Measurements from ENCODE around the gene ZNF569. TPM values are rescaled to one million over a fixed set of nuclear protein-coding genes. Genes with fewer than 3 reads are reported as not detected.

The ZNF569 gene
- total and polyA plus RNA-seq, 2 of the 13 experiments (the other 11 are each of a cell fraction or from before 2014, with no cell fraction given): 1.4 to 5.7 TPM

- 0 out of 2 replicates have a peak, but pooled peaks have one; percentile 63 for TF ChIP-seq GLI4 (CRISPR knock-in tag; IDR thresholded peaks at IDR 0.05; ENCODE audit: borderline replicate concordance)
- TF ChIP-seq NONO (IDR thresholded peaks at IDR 0.05): no peak
- 0 out of 2 replicates have a peak, but pooled peaks have one; percentile 34 for TF ChIP-seq NONO (CRISPR knock-in tag; conservative IDR thresholded peaks at IDR 0.05)
- TF ChIP-seq IRF2 (CRISPR knock-in tag; IDR thresholded peaks at IDR 0.05): peak; percentile 95
- TF ChIP-seq RNF2 (conservative IDR thresholded peaks at IDR 0.05; ENCODE audit: low read depth): 0 out of 2 replicates have a peak, but pooled peaks have one; percentile 57
- peak; percentile 80 for TF ChIP-seq SPEN (CRISPR knock-in tag; IDR thresholded peaks at IDR 0.05; ENCODE audit: low read depth)
- peak; percentile 86 for TF ChIP-seq ZNF501 (CRISPR knock-in tag; IDR thresholded peaks at IDR 0.05)
- 0 out of 2 replicates have a peak, but pooled peaks have one; percentile 32 for TF ChIP-seq GTF3A (CRISPR knock-in tag; conservative IDR thresholded peaks at IDR 0.05)
- TF ChIP-seq ZNF710 (CRISPR knock-in tag; IDR thresholded peaks at IDR 0.05; ENCODE audit: borderline replicate concordance): peak; percentile 56; the same call in 1 of the 2 replicates
- peak; percentile 77 to 85 for TF ChIP-seq POLR2A (IDR thresholded peaks at IDR 0.05; ENCODE audit: insufficient read depth in 1 of 2, low read depth in 2 of 2, low read length in 2 of 2)
- TF ChIP-seq NRL (CRISPR knock-in tag; IDR thresholded peaks at IDR 0.05; ENCODE audit: borderline replicate concordance): 0 out of 2 replicates have a peak, but pooled peaks have one; percentile 17
- TF ChIP-seq ZNF883 (CRISPR knock-in tag; IDR thresholded peaks at IDR 0.05; ENCODE audit: not compliant biosample characterization): peak; percentile 78
- TF ChIP-seq SETDB1 (CRISPR knock-in tag; IDR thresholded peaks at IDR 0.05; ENCODE audit: borderline replicate concordance): no peak
- peak; percentile 77; the same call in 1 of the 2 replicates for TF ChIP-seq ZNF292 (CRISPR knock-in tag; IDR thresholded peaks at IDR 0.05; ENCODE audit: borderline replicate concordance, low read depth)
- TF ChIP-seq NR0B2 (CRISPR knock-in tag; IDR thresholded peaks at IDR 0.05): peak; percentile 62; the same call in 1 of the 2 replicates
- TF ChIP-seq ZNF101 (CRISPR knock-in tag; IDR thresholded peaks at IDR 0.05; ENCODE audit: borderline replicate concordance, low read depth): no peak
- TF ChIP-seq ZNF503 (CRISPR knock-in tag; IDR thresholded peaks at IDR 0.05): 0 out of 2 replicates have a peak, but pooled peaks have one; percentile 43
- peak; percentile 84 for TF ChIP-seq KDM2A (CRISPR knock-in tag; IDR thresholded peaks at IDR 0.05; ENCODE audit: borderline replicate concordance, low read depth)
- TF ChIP-seq KDM3A (CRISPR knock-in tag; IDR thresholded peaks at IDR 0.05; ENCODE audit: low read depth): no peak
- peak; percentile 47; the same call in 1 of the 2 replicates for TF ChIP-seq TFDP2 (CRISPR knock-in tag; IDR thresholded peaks at IDR 0.05)
- TF ChIP-seq ZNF772 (CRISPR knock-in tag; IDR thresholded peaks at IDR 0.05): 0 out of 2 replicates have a peak, but pooled peaks have one; percentile 36
- TF ChIP-seq CBX5 (CRISPR knock-in tag; IDR thresholded peaks at IDR 0.05; ENCODE audit: borderline replicate concordance): peak; percentile 47; the same call in 1 of the 2 replicates
- TF ChIP-seq SP5 (CRISPR knock-in tag; IDR thresholded peaks at IDR 0.05; ENCODE audit: borderline replicate concordance, low read depth): 0 out of 2 replicates have a peak, but pooled peaks have one; percentile 8
- TF ChIP-seq BORCS8-MEF2B (CRISPR knock-in tag; IDR thresholded peaks at IDR 0.05): peak; percentile 33; the same call in 1 of the 2 replicates
Measured at GRCh38 chr19:37468961-37469777, 1.9 kb upstream of the ZNF569 start, which contains the start of gene ZNF570 (continued).

All from HepG2 (cell line).